Vagina (tissue), 2 donors: ENCODE measurements around the gene PTPRN2. TPM values are rescaled to one million over a fixed set of nuclear protein-coding genes. Genes with fewer than 3 reads are reported as not detected.

Source experiments
- DNase-seq, 2 donors: peaks; one replicate each; pipeline ENCODE4 v3.0.0-alpha.2; 2017; ENCODE audit errors: extremely low spot score in 2 of 2
- H3K27ac ChIP-seq: fragments of 200-600 bp; sonication (generic); one replicate; pipeline ENCODE4 v1.5.1; 2019
- H3K27me3 ChIP-seq: fragments of 200-600 bp; sonication (generic); one replicate; pipeline ENCODE4 v1.5.1; 2019
- H3K36me3 ChIP-seq, 2 donors: fragments of 200-600 bp; sonication (generic); one replicate each; pipeline ENCODE4 v1.5.1; 2017 to 2019
- H3K4me1 ChIP-seq: fragments of 200-600 bp; sonication (generic); one replicate; pipeline ENCODE4 v1.5.1; 2019
- H3K4me3 ChIP-seq, 2 donors: fragments of 200-600 bp; sonication (generic); 1 replicate in 1 of 2; 2 replicates in 1 of 2; pipeline ENCODE4 v1.5.1; 2016 to 2019
- H3K9me3 ChIP-seq: fragments of 200-600 bp; sonication (generic); one replicate; pipeline ENCODE4 v1.5.1; 2019
- POLR2A ChIP-seq, 2 donors: fragments of 450-650 bp; IDR thresholded peaks; one replicate each; pipeline ENCODE4 v1.6.1; 2017; ENCODE audit warnings: antibody characterized with exemption in 2 of 2, mild to moderate bottlenecking in 2 of 2, moderate library complexity in 2 of 2
- POLR2AphosphoS5 ChIP-seq, 2 donors: sonication (generic); formaldehyde crosslinking; IDR thresholded peaks; one replicate each; pipeline ENCODE4 v1.9.0; 2017; ENCODE audit warnings: antibody characterized with exemption in 2 of 2, mild to moderate bottlenecking in 2 of 2, low read depth in 1 of 2; ENCODE audit not compliant: insufficient read depth in 1 of 2
- intact Hi-C: fragments of 100-400 bp; cut with DNase I; formaldehyde crosslinking; loops from one replicate; pipeline ENCODE4 v1.15.1; 2023
- total RNA-seq: library from RNA; depleted of rRNA; stranded (reverse); fragments of >200 nt; gene quantifications from one replicate; pipeline ENCODE4 v1.2.3, GENCODE V29; 2016
- TF ChIP-seq, protein P1 (sequence below), 3 experiments: fragments of 450-650 bp in 2 of 3; fragments of 200-600 bp in 1 of 3; sonication (generic) in 1 of 3; IDR thresholded peaks; one replicate each; pipeline ENCODE4 v1.5.1; 2017 to 2019; ENCODE audit warnings: antibody characterized with exemption in 3 of 3, mild to moderate bottlenecking in 2 of 3, moderate library complexity in 2 of 3

The PTPRN2 gene
- total RNA-seq, 1 donor from 2014 or later = 7.4 TPM

DNA sequence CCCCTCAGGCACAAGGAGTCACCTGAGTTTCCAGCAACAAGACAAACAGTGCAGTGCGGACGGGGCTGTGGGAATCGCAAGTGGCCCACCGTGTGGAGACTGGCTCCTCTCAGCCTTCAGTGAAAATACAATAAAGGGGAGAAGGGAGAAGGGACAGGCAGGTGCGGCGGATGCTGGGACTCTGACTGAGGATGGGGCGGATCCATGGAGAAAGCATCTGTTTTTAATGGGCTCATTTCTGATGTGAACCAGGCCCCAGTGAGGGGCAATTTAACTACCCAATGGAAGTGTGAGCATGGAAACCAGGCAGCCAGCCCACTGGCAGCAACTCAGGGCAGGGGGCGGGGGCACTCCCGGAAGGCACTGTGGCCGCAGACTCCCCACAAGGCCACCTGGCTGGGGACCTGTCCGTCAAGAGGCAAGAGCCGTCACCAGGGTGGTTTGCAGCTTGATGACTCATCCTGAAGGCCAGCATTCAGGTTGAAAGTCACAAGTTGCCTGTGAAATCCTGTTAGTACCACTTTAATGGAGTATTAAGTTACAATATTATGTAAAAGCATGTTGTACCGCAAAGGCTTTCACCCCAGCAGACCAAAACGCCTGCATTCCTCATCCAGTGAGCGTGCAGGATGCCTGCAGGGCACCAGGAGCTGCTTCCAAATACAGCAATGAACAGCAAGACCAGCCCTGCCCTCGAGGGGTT, 476.4 kb downstream of the PTPRN2 start:
- no peak for TF ChIP-seq POLR2A (IDR thresholded peaks at IDR 0.05)
- TF ChIP-seq, protein P1, sequence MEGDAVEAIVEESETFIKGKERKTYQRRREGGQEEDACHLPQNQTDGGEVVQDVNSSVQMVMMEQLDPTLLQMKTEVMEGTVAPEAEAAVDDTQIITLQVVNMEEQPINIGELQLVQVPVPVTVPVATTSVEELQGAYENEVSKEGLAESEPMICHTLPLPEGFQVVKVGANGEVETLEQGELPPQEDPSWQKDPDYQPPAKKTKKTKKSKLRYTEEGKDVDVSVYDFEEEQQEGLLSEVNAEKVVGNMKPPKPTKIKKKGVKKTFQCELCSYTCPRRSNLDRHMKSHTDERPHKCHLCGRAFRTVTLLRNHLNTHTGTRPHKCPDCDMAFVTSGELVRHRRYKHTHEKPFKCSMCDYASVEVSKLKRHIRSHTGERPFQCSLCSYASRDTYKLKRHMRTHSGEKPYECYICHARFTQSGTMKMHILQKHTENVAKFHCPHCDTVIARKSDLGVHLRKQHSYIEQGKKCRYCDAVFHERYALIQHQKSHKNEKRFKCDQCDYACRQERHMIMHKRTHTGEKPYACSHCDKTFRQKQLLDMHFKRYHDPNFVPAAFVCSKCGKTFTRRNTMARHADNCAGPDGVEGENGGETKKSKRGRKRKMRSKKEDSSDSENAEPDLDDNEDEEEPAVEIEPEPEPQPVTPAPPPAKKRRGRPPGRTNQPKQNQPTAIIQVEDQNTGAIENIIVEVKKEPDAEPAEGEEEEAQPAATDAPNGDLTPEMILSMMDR (IDR thresholded peaks at IDR 0.05) = no peak
- TF ChIP-seq POLR2AphosphoS5 (IDR thresholded peaks at IDR 0.05; ENCODE audit: insufficient read depth in 1 of 2, low read depth in 1 of 2) = no peak
- Histone ChIP-seq H3K4me3 (no peak overlapping the region), H3K36me3 (no peaks in the 10 kb centered on the region), H3K4me1 (no peaks in the 10 kb centered on the region), H3K27ac (no peak overlapping the region), H3K27me3 (no peaks in the 10 kb centered on the region), H3K9me3 (no peaks in the 10 kb centered on the region)
- DNase-seq = no peak
- intact Hi-C loops = no loop called here

DNA sequence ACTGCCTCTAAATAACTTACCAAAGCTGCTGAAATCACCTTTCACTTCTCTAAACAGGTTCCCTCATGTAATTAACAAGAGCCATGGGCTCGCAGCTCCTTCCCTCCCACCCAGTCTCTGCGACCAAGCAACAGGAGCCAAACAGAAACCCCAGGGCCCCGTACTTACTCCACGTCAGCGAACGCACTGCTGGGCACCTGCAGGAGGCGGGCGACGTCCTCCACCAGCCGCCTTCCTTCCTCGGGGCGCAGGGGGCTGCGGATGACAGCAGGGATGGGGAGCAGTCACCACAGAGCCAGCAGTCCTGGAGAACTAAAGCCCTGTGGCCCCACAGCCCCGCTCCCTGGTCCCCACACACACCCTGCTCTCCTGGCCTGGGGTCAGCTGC, 477.0 kb downstream of the PTPRN2 start:
- Histone ChIP-seq H3K27me3 (no peaks in the 10 kb centered on the region), H3K9me3 (no peaks in the 10 kb centered on the region), H3K27ac (no peak overlapping the region), H3K4me3 (no peak overlapping the region), H3K4me1 (no peaks in the 10 kb centered on the region), H3K36me3 (no peaks in the 10 kb centered on the region)
- TF ChIP-seq POLR2A (IDR thresholded peaks at IDR 0.05) (no peak), POLR2AphosphoS5 (IDR thresholded peaks at IDR 0.05; ENCODE audit: insufficient read depth in 1 of 2, low read depth in 1 of 2) (no peak)
- TF ChIP-seq, protein P1 (IDR thresholded peaks at IDR 0.05) = no peak
- intact Hi-C loops = no loop called here
- DNase-seq = no peak

DNA sequence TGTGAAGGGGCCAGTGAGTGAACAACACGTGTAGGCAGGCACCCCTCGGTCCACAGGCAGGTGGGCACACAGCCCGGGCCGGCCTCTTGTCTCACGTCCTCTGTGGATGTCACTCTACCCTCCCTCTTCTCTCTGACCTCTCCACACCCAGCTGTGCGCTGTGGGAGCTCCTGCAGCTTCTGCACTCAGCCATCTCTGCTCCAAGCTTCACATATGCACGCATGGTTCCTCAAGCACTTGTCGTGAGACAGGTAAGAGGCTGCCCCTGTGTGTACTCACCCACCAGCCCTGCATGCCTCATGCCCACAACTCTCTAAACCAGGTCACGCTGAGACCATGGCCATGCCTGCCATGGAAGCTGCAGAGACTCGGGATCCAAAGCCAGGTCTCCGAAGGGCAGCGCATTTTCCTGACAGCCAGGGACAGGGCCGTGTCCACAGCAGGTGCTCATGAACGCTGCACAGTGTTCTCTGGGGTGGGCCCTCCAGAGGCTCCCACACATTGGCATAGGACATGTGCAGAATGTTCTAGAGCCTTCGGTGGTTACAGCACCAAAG, 477.5 kb downstream of the PTPRN2 start:
- Histone ChIP-seq H3K4me3 (no peak overlapping the region), H3K9me3 (no peaks in the 10 kb centered on the region), H3K27me3 (no peaks in the 10 kb centered on the region), H3K36me3 (no peaks in the 10 kb centered on the region), H3K4me1 (no peaks in the 10 kb centered on the region), H3K27ac (no peak overlapping the region)
- TF ChIP-seq POLR2A (IDR thresholded peaks at IDR 0.05) = no peak
- no peak for TF ChIP-seq POLR2AphosphoS5 (IDR thresholded peaks at IDR 0.05; ENCODE audit: insufficient read depth in 1 of 2, low read depth in 1 of 2)
- TF ChIP-seq, protein P1 (IDR thresholded peaks at IDR 0.05) = no peak
- DNase-seq = no peak
- intact Hi-C loops = no loop called here

DNA sequence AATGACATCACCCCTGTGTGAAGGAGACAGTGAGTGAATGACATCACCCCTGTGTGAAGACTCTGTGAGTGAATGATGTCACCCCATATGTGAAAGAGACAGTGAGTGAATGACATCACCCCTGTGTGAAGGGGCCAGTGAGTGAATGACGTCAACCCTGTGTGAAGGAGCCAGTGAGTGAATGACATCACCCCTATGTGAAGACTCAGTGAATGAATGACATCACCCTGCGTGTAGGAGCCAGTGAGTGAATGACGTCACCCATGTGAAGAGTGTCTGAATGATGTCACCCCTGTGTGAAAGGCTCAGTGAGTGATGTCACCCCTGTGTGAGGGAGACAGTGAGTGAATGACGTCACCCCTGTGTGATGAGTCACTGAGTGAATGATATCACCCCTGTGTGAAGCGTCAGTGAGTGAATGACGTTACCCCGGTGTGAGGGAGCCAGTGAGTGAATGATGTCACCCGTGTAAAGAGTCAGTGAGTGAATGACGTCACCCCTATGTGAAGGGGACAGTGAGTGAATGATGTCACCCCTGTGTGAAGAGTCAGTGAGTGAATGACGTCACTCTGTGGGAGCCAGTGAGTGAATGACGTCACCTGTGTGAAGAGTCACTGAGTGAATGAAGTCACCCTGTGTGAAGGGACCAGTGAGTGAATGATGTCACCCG, 478.1 kb downstream of the PTPRN2 start:
- Histone ChIP-seq H3K27me3 (no peaks in the 10 kb centered on the region), H3K9me3 (no peaks in the 10 kb centered on the region), H3K36me3 (no peaks in the 10 kb centered on the region), H3K4me1 (no peaks in the 10 kb centered on the region), H3K27ac (no peak overlapping the region), H3K4me3 (no peak overlapping the region)
- no peak for TF ChIP-seq POLR2AphosphoS5 (IDR thresholded peaks at IDR 0.05; ENCODE audit: insufficient read depth in 1 of 2, low read depth in 1 of 2)
- TF ChIP-seq, protein P1 (IDR thresholded peaks at IDR 0.05) = no peak
- TF ChIP-seq POLR2A (IDR thresholded peaks at IDR 0.05) = no peak
- no peak for DNase-seq
- intact Hi-C loops = no loop called here
